ENCODE data around the gene METTL23.
A peak's percentile ranks its signal among the peaks of the same experiment; 100 is the strongest.
"Not testable (repeated sequence)": the region's sequence is repeated elsewhere in the genome, so short reads cannot be mapped to it uniquely, and the experiment has no call there.

METTL23 gene

GRCh38 chr17:76740329-76741118, 13.9 kb downstream of the METTL23 start:
- peaks cover 49% of the 10 kb centered on the region for H3K36me3 ChIP-seq (ENCODE audit: insufficient read depth, low read length)
- H3K27me3 ChIP-seq (ENCODE audit: insufficient read depth, low read length): no peaks in the 10 kb centered on the region
- TF ChIP-seq CTCF (IDR thresholded peaks at IDR 0.05; ENCODE audit: low read length): no peak
- peak overlapping the region; percentile 19 for H3K27ac ChIP-seq (ENCODE audit: low read depth, low read length, poor library complexity, severe bottlenecking)
- peak overlapping the region; percentile 12; the same call in 1 of the 2 replicates for H3K9ac ChIP-seq (ENCODE audit: low read length)
- no peaks in the 10 kb centered on the region for H3K9me2 ChIP-seq (ENCODE audit: low read depth, low read length)
- peaks cover 21% of the 10 kb centered on the region for H3K79me2 ChIP-seq (ENCODE audit: insufficient read depth, low read length)
- no peak overlapping the region for H2AFZ ChIP-seq (ENCODE audit: low read length)
- H3F3A ChIP-seq (ENCODE audit: insufficient read depth, low read length): no peaks in the 10 kb centered on the region
- H3K4me2 ChIP-seq (ENCODE audit: low read length): no peak overlapping the region
- peaks cover 28% of the 10 kb centered on the region for H3K4me1 ChIP-seq (ENCODE audit: insufficient read depth, low read length, severe bottlenecking)
- no peaks in the 10 kb centered on the region for H4K20me1 ChIP-seq (ENCODE audit: insufficient read depth, low read length)
- H3K4me3 ChIP-seq (ENCODE audit: low read depth, low read length, poor library complexity, severe bottlenecking): no peak overlapping the region
- no peaks in the 10 kb centered on the region for H3K9me3 ChIP-seq (ENCODE audit: low read length)

- Histone ChIP-seq H3K9me2 (ENCODE audit: low read depth, low read length) (no peaks in the 10 kb centered on the region), H3K4me3 (ENCODE audit: low read depth, low read length, poor library complexity, severe bottlenecking) (no peak overlapping the region), H3K4me2 (ENCODE audit: low read length) (no peak overlapping the region), H3K27me3 (ENCODE audit: insufficient read depth, low read length) (no peaks in the 10 kb centered on the region), H3F3A (ENCODE audit: insufficient read depth, low read length) (no peaks in the 10 kb centered on the region), H4K20me1 (ENCODE audit: insufficient read depth, low read length) (no peaks in the 10 kb centered on the region), H3K36me3 (ENCODE audit: insufficient read depth, low read length) (peaks cover 45% of the 10 kb centered on the region), H3K79me2 (ENCODE audit: insufficient read depth, low read length) (peaks cover 6% of the 10 kb centered on the region), H3K9ac (ENCODE audit: low read length) (no peak overlapping the region), H3K27ac (ENCODE audit: low read depth, low read length, poor library complexity, severe bottlenecking) (no peak overlapping the region), H2AFZ (ENCODE audit: low read length) (no peak overlapping the region), H3K4me1 (ENCODE audit: insufficient read depth, low read length, severe bottlenecking) (peaks cover 27% of the 10 kb centered on the region), H3K9me3 (ENCODE audit: low read length) (no peaks in the 10 kb centered on the region)
- TF ChIP-seq CTCF (IDR thresholded peaks at IDR 0.05; ENCODE audit: low read length): no peak
- TF ChIP-seq EZH2 (IDR thresholded peaks at IDR 0.05; ENCODE audit: borderline replicate concordance, low read length): no peak
These were observed 16.3 kb downstream of the METTL23 start for GRCh38 chr17:76742958-76743357.

GRCh38 chr17:76744747-76745146, 18.1 kb downstream of the METTL23 start:
- peaks cover 11% of the 10 kb centered on the region for H3K4me1 ChIP-seq (ENCODE audit: insufficient read depth, low read length, severe bottlenecking)
- H3F3A ChIP-seq (ENCODE audit: insufficient read depth, low read length): no peaks in the 10 kb centered on the region
- no peak overlapping the region for H3K27ac ChIP-seq (ENCODE audit: low read depth, low read length, poor library complexity, severe bottlenecking)
- H4K20me1 ChIP-seq (ENCODE audit: insufficient read depth, low read length): no peaks in the 10 kb centered on the region
- no peaks in the 10 kb centered on the region for H3K9me2 ChIP-seq (ENCODE audit: low read depth, low read length)
- H3K36me3 ChIP-seq (ENCODE audit: insufficient read depth, low read length): peaks cover 45% of the 10 kb centered on the region
- H3K9me3 ChIP-seq (ENCODE audit: low read length): no peaks in the 10 kb centered on the region
- H3K79me2 ChIP-seq (ENCODE audit: insufficient read depth, low read length): no peaks in the 10 kb centered on the region
- H2AFZ ChIP-seq (ENCODE audit: low read length): no peak overlapping the region
- H3K9ac ChIP-seq (ENCODE audit: low read length): no peak overlapping the region
- H3K4me2 ChIP-seq (ENCODE audit: low read length): no peak overlapping the region
- H3K4me3 ChIP-seq (ENCODE audit: low read depth, low read length, poor library complexity, severe bottlenecking): no peak overlapping the region
- no peaks in the 10 kb centered on the region for H3K27me3 ChIP-seq (ENCODE audit: insufficient read depth, low read length)
- TF ChIP-seq EZH2 (IDR thresholded peaks at IDR 0.05; ENCODE audit: borderline replicate concordance, low read length) (no peak), CTCF (IDR thresholded peaks at IDR 0.05; ENCODE audit: low read length) (no peak)

GRCh38 chr17:76745785-76746184, 19.1 kb downstream of the METTL23 start:
- not testable (repeated sequence) for H3K4me2 ChIP-seq (ENCODE audit: low read length); H2AFZ ChIP-seq (ENCODE audit: low read length); H3K79me2 ChIP-seq (ENCODE audit: insufficient read depth, low read length); H3K4me3 ChIP-seq (ENCODE audit: low read depth, low read length, poor library complexity, severe bottlenecking); H3F3A ChIP-seq (ENCODE audit: insufficient read depth, low read length); H3K9me2 ChIP-seq (ENCODE audit: low read depth, low read length); H3K9me3 ChIP-seq (ENCODE audit: low read length); H3K27me3 ChIP-seq (ENCODE audit: insufficient read depth, low read length); H3K27ac ChIP-seq (ENCODE audit: low read depth, low read length, poor library complexity, severe bottlenecking); H3K9ac ChIP-seq (ENCODE audit: low read length); H4K20me1 ChIP-seq (ENCODE audit: insufficient read depth, low read length); H3K4me1 ChIP-seq (ENCODE audit: insufficient read depth, low read length, severe bottlenecking)
- peaks cover 45% of the 10 kb centered on the region for H3K36me3 ChIP-seq (ENCODE audit: insufficient read depth, low read length)
